GM10266 (cell line): ENCODE results near the gene SDE2.
"Not testable (repeated sequence)": the region's sequence is repeated elsewhere in the genome, so short reads cannot be mapped to it uniquely, and the experiment has no call there.

Experiments used
- DNase-seq: peaks from one replicate; pipeline ENCODE4 v3.0.0; 2012; ENCODE audit errors: extremely low spot score
- TF ChIP-seq, protein P1 (sequence below): IDR thresholded peaks from 2 replicates; pipeline ENCODE4 v1.5.1; 2012; ENCODE audit warnings: mild to moderate bottlenecking, low read depth; ENCODE audit not compliant: control insufficient read depth, insufficient read depth; ENCODE audit errors: missing control alignments

Gene SDE2

DNA sequence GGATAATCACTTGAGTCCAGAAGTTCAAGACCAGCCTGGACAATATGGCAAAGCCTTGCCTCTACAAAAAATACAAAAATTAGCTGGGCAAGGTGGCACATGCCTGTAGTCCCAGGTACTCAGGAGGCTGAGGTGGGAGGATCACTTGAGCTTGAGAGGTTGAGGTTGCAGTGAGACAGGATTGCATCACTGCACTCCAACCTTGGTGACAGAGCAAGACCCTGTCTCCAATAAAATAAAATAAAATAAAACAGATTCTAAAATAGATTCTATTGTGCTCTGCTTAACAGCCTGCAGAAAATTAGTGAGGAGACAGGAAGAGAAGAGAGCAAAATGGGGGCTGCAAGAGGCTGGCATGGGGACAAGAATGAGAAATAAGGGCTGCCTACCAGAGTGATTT, 7.5 kb upstream of the SDE2 start:
- no peak for DNase-seq
- TF ChIP-seq, protein P1, sequence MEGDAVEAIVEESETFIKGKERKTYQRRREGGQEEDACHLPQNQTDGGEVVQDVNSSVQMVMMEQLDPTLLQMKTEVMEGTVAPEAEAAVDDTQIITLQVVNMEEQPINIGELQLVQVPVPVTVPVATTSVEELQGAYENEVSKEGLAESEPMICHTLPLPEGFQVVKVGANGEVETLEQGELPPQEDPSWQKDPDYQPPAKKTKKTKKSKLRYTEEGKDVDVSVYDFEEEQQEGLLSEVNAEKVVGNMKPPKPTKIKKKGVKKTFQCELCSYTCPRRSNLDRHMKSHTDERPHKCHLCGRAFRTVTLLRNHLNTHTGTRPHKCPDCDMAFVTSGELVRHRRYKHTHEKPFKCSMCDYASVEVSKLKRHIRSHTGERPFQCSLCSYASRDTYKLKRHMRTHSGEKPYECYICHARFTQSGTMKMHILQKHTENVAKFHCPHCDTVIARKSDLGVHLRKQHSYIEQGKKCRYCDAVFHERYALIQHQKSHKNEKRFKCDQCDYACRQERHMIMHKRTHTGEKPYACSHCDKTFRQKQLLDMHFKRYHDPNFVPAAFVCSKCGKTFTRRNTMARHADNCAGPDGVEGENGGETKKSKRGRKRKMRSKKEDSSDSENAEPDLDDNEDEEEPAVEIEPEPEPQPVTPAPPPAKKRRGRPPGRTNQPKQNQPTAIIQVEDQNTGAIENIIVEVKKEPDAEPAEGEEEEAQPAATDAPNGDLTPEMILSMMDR, result no peak

DNA sequence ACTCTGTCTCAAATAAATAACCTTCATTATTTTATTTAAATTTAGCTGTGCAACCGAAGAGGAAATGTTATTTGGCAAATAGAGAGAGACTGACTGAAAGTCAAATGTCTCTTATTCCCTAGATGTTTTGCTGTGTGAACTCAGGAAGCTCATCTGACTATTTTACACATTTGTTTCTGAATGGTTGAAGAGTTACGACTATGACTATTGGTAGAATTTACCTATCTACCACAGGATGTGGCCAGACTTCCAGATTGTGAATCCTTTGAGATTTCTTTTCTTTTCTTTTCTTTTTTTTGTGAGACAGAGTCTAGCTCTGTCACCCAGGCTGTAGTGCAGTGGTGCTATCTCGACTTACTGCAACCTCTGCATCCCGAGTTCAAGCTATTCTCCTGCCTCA, 5.3 kb upstream of the SDE2 start:
- TF ChIP-seq, protein P1, result no peak
- DNase-seq, result no peak

DNA sequence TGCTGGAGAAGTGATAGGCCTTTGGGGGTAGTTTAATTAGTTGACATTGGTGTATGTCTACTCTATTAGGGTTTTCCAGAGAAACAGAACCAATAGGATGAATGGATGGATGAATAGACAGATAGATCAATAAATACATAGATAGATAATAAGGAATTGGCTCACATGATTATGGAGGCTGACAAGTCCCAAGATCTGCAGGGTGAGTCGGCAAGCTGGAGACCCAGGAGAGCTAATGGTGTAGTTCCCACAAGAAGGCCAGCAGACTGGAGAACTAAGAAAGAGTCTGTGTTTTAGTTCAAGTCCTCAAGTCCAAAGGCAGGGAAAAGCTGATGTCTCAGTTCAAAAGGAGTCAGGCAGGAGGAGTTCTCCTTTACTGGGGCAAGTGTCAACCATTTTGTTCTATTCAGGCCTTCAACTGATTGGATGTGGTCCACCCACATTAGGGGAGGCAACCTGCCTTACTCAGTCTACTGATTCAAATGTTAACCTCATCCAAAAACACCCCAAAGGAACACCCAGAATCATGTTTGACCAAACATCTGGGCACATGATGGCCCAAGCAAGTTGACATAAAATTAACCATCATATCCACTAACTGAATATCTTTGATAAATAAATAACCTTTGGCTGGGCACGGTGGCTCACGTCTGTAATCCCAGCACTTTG, 4.5 kb upstream of the SDE2 start:
- no peak for DNase-seq
- TF ChIP-seq, protein P1, result no peak

DNA sequence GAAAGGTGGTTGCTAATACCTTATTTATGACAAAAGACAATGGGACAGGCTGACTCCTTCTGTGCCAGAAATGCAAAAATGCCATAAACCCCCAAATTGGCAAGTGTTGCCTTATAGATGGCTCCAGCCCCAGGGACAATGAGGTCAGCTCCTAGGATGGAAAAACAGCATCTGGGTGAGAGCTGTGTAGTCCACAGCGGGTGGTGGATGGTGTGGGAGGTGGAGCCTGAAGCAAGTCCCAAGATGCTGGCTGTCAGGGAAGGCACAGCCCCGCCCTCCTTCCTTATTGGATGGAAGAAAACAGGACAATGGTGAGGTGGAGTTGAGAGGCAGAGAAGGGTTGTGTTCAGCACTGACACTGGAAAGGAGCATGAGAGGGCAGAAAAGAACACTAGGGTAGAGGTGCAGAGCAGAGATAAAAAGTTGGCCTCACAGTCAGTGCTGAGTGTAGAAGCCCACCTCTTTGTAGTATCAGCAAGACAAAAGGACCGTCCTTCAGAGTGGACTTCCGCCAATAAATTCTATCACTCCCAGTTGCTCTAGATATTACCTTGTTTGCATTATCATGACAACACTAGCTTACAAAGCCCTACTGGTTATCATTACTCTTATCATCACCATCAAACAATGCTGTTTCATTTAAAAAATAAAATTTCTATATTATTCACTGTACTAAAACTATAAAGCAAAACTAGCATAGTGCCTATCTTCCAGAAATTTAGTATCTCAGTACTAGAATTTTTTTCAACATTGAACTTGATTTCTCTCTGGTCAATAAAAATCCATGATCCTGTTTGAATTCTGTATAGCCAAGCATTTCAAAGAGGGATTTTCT, 3.7 kb upstream of the SDE2 start:
- TF ChIP-seq, protein P1, result no peak
- DNase-seq, result no peak

DNA sequence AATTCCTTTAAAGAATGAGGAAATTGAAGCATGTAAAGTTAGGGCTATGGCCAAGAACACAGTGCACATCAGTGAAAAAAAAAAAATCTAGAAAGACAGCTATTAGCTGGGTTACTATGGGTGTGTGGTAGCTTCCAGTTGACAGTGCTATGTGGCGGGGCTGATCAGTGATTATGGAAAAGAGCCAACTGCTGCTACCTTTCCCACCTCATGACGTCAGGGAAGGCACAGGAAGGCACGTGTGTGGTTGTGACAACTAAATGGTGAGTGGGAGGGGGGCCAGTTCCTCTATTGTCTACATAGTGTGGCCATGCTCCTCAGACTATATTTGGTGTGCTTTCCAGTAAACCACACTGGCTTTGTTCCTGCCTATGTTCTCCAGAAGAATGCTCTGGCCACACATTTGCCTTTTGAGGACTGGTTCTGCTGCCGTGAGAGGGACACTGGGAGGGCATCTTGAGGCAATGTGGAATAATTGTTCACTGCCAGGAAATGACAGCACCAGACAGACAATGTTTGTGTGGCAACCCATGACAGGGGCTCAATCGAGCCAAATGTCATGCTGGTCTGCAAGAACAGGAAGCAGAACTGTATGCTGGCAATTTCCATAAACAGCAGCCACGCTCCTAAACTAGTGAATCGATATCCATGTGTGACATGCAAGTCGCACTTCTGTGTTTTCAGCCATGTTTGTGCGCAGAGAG, 3.0 kb upstream of the SDE2 start:
- TF ChIP-seq, protein P1, result no peak
- DNase-seq, result peak; percentile 38

DNA sequence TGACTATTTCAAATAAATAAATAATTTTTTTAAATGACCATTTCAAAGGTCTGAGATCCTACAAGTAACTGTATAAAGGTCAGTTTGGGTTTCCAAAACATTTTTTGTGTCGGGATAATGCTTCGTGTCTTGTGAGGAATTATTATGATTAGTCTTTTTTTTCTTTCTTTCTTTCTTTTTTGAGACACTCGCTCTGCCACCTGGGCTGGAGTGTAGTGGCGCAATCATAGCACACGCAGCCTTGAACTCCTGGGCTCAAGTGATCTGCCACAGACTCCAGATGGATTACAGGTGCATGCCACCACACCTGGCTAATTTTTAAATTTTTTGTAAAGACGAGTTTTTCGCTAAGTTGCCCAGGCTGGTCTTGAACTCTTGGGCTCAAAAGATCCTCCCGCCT, 1.9 kb upstream of the SDE2 start:
- TF ChIP-seq, protein P1, result no peak

DNA sequence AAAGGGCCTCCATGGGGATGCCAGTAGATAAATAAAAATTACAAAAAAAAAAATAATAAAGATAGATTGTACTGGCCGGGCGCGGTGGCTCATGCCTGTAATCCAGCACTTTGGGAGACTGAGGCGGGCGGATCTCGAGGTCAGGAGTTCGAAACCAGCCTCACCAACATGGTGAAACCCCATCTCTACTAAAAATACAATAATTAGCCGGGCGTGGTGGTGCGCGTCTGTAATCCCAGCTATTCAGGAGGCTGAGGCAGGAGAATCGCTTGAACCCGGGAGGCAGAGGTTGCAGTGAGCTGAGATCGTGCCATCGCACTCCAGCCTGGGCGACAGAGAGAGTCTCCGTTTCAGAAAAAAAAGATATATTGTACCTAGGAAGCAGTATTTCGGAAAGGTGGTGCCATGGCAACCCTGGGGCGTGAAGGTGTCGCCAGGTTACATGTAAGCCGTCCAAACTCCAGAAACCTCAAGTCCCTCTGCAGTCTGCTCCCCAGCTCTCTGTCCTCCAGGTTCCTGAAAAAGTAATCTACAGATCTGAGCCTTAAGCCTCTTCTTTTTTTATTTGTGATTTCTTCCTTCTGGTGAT, 1.4 kb upstream of the SDE2 start:
- not testable (repeated sequence) for DNase-seq

More for the DNA sequence above, 1.9 kb upstream of the SDE2 start:
- no peak for DNase-seq
